ENCODE measurements around the gene ZNF48. TPM values are rescaled to one million over a fixed set of nuclear protein-coding genes. Genes with fewer than 3 reads are reported as not detected.

Gene ZNF48
- total and polyA plus RNA-seq, 10 donors = 2.7 to 10.4 (median 8.4) TPM

DNA sequence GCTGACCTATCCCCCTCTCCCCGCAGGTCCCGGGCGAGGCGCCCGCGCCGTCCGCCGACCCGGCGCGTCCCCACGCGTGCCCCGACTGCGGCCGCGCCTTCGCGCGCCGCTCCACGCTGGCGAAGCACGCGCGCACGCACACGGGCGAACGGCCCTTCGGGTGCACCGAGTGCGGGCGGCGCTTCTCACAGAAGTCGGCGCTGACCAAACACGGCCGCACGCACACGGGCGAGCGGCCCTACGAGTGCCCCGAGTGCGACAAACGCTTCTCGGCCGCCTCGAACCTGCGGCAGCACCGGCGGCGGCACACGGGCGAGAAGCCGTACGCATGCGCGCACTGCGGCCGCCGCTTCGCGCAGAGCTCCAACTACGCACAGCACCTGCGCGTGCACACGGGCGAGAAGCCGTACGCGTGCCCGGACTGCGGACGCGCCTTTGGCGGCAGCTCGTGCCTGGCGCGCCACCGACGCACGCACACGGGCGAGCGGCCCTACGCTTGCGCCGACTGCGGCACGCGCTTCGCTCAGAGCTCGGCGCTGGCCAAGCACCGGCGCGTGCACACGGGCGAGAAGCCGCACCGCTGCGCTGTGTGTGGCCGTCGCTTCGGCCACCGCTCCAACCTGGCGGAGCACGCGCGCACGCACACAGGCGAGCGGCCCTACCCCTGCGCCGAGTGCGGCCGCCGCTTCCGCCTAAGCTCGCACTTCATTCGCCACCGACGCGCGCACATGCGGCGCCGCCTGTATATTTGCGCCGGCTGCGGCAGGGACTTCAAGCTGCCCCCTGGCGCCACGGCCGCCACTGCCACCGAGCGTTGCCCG is 22.5 kb downstream of the ZNF48 start:
- 0 to 3% (median 1%) methylated on average over 22 to 140 of the region's 140 CpGs for WGBS, 5 donors

DNA sequence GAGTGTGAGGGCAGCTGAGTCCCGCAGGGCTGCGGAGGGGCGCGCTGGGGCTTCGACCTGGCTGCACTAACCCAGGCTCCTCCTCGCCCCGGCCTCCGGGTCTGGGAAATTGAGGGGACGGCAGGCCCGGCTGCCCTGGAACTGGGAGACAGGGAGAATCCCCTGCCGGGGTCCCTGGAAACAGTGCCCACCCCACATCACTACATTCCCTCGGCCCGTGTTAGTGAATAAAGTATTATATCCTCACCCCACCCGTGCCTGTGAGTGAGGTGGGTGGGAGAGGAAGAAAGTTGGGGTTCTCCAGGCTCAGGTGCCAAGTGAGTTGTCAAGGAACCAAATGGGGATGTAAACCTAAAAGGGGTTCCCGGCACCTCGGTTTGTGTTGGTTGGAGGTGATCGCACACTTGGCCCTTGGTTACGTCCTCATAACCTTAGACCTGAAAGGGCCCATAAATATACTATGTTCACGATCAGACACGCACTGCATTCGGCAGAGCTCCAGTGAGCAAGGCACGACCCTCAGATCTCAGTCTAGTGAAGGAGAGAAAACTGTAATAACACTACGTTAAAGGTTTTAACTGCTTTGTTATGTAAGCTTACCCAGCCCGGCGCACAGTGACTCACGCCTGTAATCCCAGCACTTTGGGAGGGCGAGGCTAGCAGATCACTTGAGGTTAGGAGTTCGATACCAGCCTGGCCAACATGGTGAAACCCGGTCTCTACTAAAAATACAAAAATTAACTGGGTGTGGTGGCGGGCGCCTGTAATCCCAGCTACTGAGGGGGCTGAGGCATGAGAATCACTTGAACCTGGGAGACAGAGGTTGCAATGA is 23.3 kb downstream of the ZNF48 start:
- H3K27ac ChIP-seq = peak overlapping the region; percentile 86 to 94 (median 89)
- H3K36me3 ChIP-seq = peaks cover 0 to 45% (median 26%) of the 10 kb centered on the region in 6 donors
- H3K27me3 ChIP-seq (replicated peaks in 1 of 7) = no peaks in the 10 kb centered on the region
- intact Hi-C loops (cut with DNase I; ENCODE audit: low total_unique reads) = no loop called here
- peak overlapping the region; percentile 51 to 77 (median 67) for H3K4me3 ChIP-seq
- 63 to 67% (median 63%) methylated on average over 31 of the region's 31 CpGs for WGBS, 5 donors
- H3K9me3 ChIP-seq = no peaks in the 10 kb centered on the region
- DNase-seq = no peak
- peaks cover 4 to 21% (median 16%) of the 10 kb centered on the region in 6 donors for H3K4me1 ChIP-seq
- TF ChIP-seq POLR2AphosphoS5 (IDR thresholded peaks at IDR 0.05) (no peak), POLR2A (IDR thresholded peaks at IDR 0.05) (no peak)
- TF ChIP-seq, protein P1, sequence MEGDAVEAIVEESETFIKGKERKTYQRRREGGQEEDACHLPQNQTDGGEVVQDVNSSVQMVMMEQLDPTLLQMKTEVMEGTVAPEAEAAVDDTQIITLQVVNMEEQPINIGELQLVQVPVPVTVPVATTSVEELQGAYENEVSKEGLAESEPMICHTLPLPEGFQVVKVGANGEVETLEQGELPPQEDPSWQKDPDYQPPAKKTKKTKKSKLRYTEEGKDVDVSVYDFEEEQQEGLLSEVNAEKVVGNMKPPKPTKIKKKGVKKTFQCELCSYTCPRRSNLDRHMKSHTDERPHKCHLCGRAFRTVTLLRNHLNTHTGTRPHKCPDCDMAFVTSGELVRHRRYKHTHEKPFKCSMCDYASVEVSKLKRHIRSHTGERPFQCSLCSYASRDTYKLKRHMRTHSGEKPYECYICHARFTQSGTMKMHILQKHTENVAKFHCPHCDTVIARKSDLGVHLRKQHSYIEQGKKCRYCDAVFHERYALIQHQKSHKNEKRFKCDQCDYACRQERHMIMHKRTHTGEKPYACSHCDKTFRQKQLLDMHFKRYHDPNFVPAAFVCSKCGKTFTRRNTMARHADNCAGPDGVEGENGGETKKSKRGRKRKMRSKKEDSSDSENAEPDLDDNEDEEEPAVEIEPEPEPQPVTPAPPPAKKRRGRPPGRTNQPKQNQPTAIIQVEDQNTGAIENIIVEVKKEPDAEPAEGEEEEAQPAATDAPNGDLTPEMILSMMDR (IDR thresholded peaks at IDR 0.05 in 8 of 11, conservative IDR thresholded peaks at IDR 0.05 in 3 of 11) = no peak

More for the DNA sequence above, 22.5 kb downstream of the ZNF48 start:
- H3K36me3 ChIP-seq = peaks cover 0 to 40% (median 17%) of the 10 kb centered on the region in 6 donors
- H3K4me3 ChIP-seq = peak overlapping the region; percentile 51 to 77 (median 67)
- peak overlapping the region; percentile 86 to 94 (median 89) for H3K27ac ChIP-seq
- H3K27me3 ChIP-seq (replicated peaks in 1 of 7) = no peaks in the 10 kb centered on the region
- peak; percentile 98 for DNase-seq
- H3K9me3 ChIP-seq = no peaks in the 10 kb centered on the region
- TF ChIP-seq POLR2AphosphoS5 (IDR thresholded peaks at IDR 0.05) (peak; percentile 90 to 94 (median 91)), POLR2A (IDR thresholded peaks at IDR 0.05) (peak in 1 of 3 donors; percentile 24)
- TF ChIP-seq, protein P1 (IDR thresholded peaks at IDR 0.05 in 8 of 11, conservative IDR thresholded peaks at IDR 0.05 in 3 of 11) = peak in 9 of 11 experiments; percentile 10 to 48 (median 33)
- intact Hi-C loops (cut with DNase I; ENCODE audit: low total_unique reads) = no loop called here
- peaks cover 4 to 21% (median 16%) of the 10 kb centered on the region in 6 donors for H3K4me1 ChIP-seq

DNA sequence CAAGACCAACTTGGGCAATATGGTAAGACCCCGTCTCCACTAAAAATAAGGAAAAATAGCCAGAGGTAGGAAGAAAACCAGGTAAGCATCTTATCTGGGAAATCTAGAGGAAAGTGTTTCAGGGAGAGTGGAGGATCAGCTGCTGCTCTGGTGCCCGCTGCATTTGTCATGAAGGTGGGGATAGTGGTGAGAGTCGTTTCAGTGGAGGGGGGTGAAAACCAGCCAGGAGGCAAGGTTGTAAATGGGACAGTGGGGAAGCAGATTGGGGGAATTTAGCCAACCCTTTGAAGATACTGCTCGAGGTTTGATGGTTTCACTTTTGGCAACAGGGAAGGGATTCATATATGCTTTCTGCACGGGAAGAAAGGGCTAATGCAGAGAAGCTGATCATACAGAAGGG is 25.8 kb downstream of the ZNF48 start:
- Histone ChIP-seq H3K4me3 (no peak overlapping the region), H3K4me1 (peaks cover 4 to 21% (median 16%) of the 10 kb centered on the region in 6 donors), H3K9me3 (no peaks in the 10 kb centered on the region), H3K27ac (no peak overlapping the region), H3K27me3 (replicated peaks in 1 of 7) (no peaks in the 10 kb centered on the region), H3K36me3 (peaks cover 0 to 61% (median 40%) of the 10 kb centered on the region in 6 donors)
- no peak for DNase-seq
- intact Hi-C loops (cut with DNase I; ENCODE audit: low total_unique reads) = no loop called here
- WGBS, 5 donors = 76 to 89% (median 80%) methylated on average over 5 of the region's 5 CpGs
- TF ChIP-seq POLR2A (IDR thresholded peaks at IDR 0.05) (no peak), POLR2AphosphoS5 (IDR thresholded peaks at IDR 0.05) (no peak)

DNA sequence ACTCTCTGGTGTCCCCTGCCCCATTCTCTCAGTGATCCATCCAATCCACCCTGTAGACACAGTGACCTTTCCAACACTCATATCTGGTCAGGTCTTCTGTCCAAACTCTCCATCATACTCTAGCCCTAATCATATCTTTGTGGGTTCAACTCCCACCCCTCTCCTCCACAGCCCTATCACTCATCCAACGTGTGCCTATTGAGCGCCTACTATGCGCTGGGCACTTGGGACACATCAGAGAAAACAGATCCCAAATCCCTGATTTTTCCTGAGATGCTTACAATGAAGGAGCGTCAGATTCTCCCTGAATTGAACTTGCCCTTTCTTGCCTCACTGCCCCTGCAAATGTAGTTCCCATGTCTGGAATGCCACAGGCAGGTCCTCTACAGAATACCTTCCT is 32.8 kb downstream of the ZNF48 start:
- DNase-seq = no peak
- intact Hi-C loops (cut with DNase I; ENCODE audit: low total_unique reads) = no loop called here
- Histone ChIP-seq H3K9me3 (no peaks in the 10 kb centered on the region), H3K4me1 (peaks cover 5 to 32% (median 24%) of the 10 kb centered on the region in 6 donors), H3K4me3 (no peak overlapping the region), H3K27me3 (replicated peaks in 1 of 7) (no peaks in the 10 kb centered on the region), H3K27ac (peak overlapping the region in 1 of 8 donors; percentile 88), H3K36me3 (peaks cover 0 to 53% (median 29%) of the 10 kb centered on the region in 6 donors)
- 91 to 96% (median 94%) methylated on average over 4 of the region's 4 CpGs for WGBS, 5 donors
- no peak for TF ChIP-seq POLR2A (IDR thresholded peaks at IDR 0.05)
- no peak for TF ChIP-seq POLR2AphosphoS5 (IDR thresholded peaks at IDR 0.05)
- TF ChIP-seq, protein P1 (IDR thresholded peaks at IDR 0.05 in 8 of 11, conservative IDR thresholded peaks at IDR 0.05 in 3 of 11) = no peak

Data from spleen (tissue), 11 donors.